GM19238 (cell line): ENCODE data around the gene EPS15.
"Not testable (repeated sequence)": the region's sequence is repeated elsewhere in the genome, so short reads cannot be mapped to it uniquely, and the experiment has no call there.

Experiments
- DNase-seq: peaks from one replicate; pipeline ENCODE4 v3.0.0; 2011; ENCODE audit warnings: low spot score; ENCODE audit not compliant: insufficient read length

Gene EPS15

GRCh38 chr1:51472359-51472758, 46.7 kb downstream of the EPS15 start:
- DNase-seq: no peak

DNA sequence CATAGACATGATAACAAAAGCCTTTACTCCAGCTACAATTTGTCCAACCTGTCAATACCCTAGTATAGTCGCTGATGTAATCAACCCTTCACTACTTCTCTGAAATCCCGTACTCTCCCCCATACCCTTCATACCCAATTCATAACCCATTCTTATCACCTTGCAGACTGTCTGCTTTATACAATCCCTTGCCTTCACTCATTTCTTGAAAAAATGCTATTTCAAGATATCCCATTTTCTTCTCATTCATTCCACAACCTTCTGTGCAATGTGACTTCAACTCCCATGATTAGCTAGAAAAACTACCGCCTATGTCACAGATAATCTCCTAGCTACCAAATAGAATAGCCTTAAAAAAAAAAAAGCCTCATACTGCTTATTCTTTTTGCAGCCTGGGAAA, 49.5 kb downstream of the EPS15 start:
- no peak for DNase-seq

GRCh38 chr1:51464828-51465227, 54.2 kb downstream of the EPS15 start:
- no peak for DNase-seq

DNA sequence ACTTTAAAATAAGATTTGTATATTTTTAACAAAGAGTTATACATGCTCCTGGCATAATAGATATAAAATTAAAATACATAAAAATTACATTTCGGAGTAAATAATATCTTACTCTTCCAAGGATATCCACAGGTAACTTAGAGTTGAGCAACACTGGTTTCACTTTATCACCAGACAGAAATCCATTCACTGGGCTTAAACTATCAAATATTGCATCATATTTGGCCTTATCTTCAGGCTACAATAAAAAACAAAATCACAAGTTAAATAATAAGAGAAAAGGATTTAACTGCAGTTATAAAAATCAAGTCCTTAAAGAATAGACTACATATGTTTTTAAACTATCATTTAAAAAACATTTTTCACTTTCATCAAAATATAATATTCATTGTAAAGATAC, 55.5 kb downstream of the EPS15 start:
- no peak for DNase-seq

DNA sequence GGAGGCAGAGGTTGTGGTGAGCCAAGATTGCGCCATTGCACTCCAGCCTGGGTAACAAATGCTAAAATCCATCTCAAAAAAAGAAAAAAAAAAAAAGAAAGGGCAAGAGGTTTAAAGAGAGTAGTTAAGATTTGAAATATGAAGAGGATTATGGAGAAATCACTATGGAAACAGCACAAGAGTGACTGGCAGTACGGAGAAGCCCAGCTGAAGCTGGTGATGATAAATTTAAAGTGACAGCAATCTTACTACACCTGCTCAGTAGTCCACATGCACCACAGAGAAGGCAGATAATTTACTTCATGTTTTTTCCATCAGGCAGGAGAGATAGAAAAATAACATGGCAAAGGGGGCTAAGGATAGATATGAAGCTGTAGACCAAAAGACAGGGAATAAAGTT, 56.8 kb downstream of the EPS15 start:
- DNase-seq: not testable (repeated sequence)

DNA sequence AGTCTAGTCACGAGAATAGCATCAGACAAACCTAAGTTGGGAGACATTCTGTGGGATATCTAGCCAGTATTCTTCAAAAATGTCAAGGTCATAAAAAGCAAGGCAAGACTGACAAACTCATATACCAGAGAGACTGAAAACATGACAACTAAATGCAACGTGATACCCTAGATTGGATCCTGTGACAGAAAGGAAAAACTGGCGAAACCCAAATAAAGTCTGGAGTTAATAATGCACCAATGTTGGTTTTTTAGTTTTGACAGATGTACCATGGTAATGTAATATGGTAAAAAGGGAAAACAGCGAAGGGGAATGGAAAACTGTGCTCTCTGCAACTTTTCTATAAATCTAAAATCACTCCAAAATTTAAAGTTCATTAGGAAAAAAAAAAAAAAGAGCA, 64.5 kb downstream of the EPS15 start:
- no peak for DNase-seq

DNA sequence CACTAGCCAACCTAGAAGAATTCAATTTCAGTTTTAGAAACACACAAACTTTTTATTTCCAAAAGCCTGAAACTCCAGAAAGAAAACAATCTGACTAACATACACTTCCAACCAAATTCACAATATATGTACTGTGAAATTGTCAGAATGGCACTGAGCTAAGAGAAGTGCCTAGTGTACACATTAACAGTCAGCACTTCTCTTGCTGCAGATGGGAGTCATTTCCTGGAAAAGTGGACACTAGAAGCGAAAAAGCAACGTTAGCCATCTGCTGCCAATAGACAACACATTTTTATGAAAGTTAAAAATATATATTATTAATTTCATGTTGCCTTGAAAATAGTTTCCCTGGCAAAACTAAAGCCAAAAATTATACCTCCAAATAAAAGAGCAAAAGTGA, 66.1 kb downstream of the EPS15 start:
- no peak for DNase-seq

GRCh38 chr1:51448844-51449454, 70.1 kb downstream of the EPS15 start:
- DNase-seq: not testable (repeated sequence)

DNA sequence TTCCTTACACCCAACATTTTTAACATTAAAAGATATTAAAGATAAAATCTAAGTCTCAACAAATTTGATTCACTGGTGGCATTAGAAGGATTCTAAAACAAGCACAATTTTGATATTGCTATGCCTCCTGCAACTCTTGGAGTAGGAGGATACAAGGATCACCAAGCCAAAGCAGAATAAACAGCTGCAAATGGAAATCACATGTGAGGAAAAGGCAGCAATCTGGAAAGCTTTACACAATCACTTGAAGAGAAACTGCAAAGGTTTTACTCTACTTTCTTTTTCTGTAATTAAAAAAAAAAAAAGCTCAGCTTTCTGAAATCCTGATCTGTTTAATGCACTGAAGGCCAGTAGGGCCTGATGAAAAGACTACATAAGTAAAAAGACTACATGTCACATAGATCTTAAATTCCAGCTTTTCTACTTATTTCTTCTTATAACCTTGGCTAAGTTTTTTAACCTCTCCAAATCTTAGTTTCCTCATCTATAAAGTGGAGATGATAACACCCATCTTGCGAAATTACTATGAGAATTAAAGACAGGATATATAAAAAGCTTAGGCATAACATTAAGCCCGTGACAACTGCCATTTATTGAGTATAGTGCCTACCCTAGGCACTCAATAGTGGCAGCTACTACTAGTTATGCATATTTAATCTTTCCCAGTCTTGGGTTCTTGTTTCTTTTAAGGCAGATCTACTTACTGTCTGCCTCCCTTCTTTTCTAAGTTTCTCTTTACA, 73.5 kb downstream of the EPS15 start:
- no peak for DNase-seq

- DNase-seq: no peak
These were observed 74.4 kb downstream of the EPS15 start for GRCh38 chr1:51444534-51445192.

GRCh38 chr1:51444096-51444495, 75.0 kb downstream of the EPS15 start:
- no peak for DNase-seq

- no peak for DNase-seq
These were observed 75.5 kb downstream of the EPS15 start for GRCh38 chr1:51443555-51443954.

- no peak for DNase-seq
These were observed 76.5 kb downstream of the EPS15 start for GRCh38 chr1:51442616-51443015.

DNA sequence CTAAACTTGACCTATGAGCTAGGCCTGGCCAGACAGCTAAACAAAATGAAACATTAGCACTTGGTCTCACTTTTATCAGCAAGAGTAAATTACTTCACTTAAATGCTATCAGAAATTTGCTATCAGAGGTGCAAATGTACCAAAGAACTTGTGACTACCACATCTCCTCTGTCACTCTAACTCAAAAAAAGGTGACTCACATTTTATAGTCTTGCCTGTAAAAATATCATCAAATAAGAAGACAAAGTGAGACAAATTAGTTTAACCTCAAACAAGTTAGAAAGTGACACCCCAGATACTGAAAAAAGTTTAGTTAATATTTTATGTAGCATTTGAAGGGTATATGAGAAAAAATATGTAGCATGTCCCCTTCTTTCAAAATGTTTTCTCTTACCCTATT, 76.9 kb downstream of the EPS15 start:
- no peak for DNase-seq

DNA sequence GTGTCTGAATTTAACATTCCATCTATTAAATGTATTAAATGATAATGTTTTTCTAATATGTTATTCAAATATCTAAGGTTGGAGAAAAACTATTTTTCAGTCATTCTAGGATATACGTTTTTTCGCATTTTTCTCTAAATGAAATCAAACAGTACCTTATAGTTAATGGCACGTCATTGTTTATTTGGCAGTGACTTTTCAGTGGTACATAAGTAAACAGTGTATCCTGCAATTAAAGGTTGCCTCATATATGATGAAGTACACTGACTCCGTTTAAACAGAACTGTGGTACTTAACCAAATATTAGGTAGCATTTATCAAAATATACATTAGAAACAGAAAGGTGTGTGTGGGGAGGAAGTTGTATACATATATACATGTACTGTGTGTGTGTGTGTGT, 79.2 kb downstream of the EPS15 start:
- DNase-seq: no peak

DNA sequence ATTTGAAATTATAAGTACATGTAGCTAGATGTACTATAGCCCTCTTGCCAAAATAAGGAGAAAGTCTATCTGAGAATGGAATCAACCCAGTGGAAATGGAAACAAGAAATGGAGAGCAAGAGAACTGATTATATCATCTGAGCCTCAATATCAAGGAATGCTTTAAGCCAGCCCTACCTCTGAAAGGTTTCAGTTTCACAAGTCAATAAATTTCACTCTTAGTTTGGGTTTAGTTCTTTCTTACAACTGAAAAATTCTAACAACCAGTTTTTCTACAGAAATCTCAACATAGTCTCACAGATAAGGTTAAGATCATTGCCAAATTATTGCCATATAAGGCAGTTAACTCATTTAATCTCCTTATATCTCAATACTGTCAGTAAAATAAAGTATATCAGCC, 80.0 kb downstream of the EPS15 start:
- no peak for DNase-seq

DNA sequence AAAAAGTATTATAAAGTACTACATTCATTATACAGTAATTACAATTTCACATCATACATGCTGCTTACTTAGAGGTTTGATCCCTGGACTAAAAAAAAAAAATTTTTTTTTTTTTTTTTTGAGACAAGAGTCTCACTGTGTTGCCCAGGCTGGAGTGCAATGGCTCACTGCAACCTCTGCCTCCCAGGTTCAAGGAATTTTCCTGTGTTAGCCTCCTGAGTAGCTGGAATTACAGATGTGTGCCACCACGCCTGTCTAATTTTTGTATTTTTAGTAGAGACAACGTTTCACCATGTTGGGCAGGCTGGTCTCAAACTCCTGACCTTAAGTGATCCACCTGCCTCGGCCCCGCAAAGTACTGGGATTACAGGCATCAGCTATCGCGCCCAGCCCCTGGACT, 81.7 kb downstream of the EPS15 start:
- not testable (repeated sequence) for DNase-seq

DNA sequence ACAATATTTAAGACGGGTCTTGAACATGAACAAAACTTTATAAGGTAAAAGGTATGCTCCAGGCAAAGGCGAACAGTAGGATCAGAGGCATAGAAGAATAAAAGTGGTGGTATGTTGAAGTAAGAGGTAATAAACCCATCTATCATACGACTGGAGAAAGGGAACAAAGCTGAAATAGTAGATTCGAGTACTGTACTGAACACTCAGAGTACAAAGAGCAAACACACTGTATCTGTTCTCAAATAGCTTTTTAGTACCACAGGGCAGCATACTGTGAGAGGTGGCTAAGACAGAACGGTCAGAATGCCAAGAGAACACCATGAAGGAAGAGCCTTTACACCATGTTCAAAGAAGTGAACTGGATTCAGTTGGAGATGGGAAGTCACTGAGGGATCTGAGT, 83.2 kb downstream of the EPS15 start:
- DNase-seq: no peak

- no peak for DNase-seq
These were observed 85.0 kb downstream of the EPS15 start for GRCh38 chr1:51433972-51434510.

DNA sequence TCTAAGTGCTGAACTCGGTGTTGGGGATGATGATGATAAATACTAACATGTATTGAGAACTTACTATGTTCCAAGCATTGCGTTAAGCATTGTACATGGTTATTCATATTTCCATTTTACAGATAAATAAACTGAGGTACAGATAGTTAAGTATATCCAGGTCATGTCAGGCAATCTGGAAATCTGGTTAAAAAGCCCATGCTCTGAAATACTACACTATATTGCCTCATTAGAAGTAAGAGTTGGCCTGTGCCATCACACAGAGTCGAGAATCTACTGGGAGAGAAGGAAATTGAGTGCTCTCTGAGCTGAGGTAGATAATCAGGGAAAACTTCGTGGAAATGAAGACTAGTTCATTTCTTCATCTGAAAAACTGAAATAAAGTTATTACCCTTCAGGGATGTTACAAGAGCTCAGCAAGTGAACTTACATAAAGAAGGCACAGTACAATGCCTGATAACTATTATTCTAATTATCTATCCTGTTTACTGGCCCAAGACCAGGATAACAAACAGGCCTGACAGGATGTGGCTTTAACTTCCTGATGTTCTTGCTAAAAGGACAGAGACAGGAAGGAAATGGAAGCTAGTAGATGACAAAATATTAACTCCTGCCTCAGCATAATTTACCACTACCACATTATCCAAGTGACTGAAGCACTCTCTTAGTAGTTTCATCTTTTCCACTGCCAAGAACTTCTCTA, 85.6 kb downstream of the EPS15 start:
- no peak for DNase-seq

DNA sequence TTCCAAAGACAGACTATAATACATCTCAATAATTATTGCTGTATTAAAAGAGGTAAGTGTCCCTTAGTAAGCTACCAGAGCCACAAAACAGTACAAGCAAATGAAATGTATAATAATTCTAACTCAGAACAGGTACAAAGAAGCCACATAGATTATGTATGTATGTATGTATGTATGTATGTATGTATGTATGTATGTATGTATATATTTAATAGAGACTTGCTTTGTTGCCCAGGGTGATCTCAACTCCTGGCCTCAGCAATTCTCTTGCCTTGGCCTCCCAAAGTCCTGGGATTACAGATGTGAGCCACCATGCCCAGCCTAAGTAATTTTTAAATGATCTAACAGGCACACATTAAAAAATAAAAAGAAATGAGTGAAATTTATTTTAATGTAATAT, 86.9 kb downstream of the EPS15 start:
- no peak for DNase-seq

DNA sequence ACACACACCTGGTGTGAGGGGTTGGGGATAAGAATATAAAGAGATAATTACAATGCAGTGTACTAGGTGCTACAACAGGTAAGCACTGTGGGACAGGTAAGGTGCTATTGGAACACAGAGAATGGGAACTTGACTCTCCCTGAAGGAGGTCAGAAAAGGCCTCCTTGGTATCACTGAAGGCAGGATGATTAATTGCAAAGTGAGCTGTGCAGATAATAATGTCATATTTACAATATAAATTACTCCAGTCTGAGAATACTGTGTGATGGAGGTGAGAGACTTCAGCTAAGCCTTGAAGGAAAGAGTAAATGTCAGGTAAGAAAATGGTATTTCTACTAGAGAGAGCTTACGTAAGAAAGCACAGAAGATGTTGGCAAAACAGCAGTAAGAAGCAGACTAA, 91.6 kb downstream of the EPS15 start:
- no peak for DNase-seq
